ENCODE data around the gene ZSCAN29.
"Not testable (repeated sequence)": the region's sequence is repeated elsewhere in the genome, so short reads cannot be mapped to it uniquely, and the experiment has no call there.

DNA sequence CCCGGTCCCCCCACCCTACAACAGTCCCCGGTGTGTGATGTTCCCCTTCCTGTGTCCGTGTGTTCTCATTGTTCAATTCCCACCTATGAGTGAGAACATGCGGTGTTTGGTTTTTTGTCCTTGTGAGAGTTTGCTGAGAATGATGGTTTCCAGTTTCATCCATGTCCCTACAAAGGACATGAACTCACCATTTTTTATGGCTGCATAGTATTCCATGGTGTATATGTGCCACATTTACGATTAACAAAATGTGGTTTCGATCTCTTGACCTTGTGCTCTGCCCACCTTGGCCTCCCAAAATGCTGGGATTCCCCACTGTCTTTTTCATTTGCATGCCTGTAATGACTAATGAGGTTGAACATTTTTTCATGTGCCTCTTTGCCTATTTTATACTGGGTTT, 22.7 kb upstream of the ZSCAN29 start:
- TF ChIP-seq, protein P1, sequence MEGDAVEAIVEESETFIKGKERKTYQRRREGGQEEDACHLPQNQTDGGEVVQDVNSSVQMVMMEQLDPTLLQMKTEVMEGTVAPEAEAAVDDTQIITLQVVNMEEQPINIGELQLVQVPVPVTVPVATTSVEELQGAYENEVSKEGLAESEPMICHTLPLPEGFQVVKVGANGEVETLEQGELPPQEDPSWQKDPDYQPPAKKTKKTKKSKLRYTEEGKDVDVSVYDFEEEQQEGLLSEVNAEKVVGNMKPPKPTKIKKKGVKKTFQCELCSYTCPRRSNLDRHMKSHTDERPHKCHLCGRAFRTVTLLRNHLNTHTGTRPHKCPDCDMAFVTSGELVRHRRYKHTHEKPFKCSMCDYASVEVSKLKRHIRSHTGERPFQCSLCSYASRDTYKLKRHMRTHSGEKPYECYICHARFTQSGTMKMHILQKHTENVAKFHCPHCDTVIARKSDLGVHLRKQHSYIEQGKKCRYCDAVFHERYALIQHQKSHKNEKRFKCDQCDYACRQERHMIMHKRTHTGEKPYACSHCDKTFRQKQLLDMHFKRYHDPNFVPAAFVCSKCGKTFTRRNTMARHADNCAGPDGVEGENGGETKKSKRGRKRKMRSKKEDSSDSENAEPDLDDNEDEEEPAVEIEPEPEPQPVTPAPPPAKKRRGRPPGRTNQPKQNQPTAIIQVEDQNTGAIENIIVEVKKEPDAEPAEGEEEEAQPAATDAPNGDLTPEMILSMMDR (conservative IDR thresholded peaks at IDR 0.05) = not testable (repeated sequence)
- TF ChIP-seq EZH2 (IDR thresholded peaks at IDR 0.05; ENCODE audit: low read depth) = not testable (repeated sequence)

Measured in PC-9 (cell line).